ENCODE data around the gene FMN1. TPM values are rescaled to one million over a fixed set of nuclear protein-coding genes. Genes with fewer than 3 reads are reported as not detected.

The FMN1 gene, protein sequence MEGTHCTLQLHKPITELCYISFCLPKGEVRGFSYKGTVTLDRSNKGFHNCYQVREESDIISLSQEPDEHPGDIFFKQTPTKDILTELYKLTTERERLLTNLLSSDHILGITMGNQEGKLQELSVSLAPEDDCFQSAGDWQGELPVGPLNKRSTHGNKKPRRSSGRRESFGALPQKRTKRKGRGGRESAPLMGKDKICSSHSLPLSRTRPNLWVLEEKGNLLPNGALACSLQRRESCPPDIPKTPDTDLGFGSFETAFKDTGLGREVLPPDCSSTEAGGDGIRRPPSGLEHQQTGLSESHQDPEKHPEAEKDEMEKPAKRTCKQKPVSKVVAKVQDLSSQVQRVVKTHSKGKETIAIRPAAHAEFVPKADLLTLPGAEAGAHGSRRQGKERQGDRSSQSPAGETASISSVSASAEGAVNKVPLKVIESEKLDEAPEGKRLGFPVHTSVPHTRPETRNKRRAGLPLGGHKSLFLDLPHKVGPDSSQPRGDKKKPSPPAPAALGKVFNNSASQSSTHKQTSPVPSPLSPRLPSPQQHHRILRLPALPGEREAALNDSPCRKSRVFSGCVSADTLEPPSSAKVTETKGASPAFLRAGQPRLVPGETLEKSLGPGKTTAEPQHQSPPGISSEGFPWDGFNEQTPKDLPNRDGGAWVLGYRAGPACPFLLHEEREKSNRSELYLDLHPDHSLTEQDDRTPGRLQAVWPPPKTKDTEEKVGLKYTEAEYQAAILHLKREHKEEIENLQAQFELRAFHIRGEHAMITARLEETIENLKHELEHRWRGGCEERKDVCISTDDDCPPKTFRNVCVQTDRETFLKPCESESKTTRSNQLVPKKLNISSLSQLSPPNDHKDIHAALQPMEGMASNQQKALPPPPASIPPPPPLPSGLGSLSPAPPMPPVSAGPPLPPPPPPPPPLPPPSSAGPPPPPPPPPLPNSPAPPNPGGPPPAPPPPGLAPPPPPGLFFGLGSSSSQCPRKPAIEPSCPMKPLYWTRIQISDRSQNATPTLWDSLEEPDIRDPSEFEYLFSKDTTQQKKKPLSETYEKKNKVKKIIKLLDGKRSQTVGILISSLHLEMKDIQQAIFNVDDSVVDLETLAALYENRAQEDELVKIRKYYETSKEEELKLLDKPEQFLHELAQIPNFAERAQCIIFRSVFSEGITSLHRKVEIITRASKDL (N-terminal part only)
- 0.07 and 0.09 TPM in 2 replicates for total RNA-seq

DNA sequence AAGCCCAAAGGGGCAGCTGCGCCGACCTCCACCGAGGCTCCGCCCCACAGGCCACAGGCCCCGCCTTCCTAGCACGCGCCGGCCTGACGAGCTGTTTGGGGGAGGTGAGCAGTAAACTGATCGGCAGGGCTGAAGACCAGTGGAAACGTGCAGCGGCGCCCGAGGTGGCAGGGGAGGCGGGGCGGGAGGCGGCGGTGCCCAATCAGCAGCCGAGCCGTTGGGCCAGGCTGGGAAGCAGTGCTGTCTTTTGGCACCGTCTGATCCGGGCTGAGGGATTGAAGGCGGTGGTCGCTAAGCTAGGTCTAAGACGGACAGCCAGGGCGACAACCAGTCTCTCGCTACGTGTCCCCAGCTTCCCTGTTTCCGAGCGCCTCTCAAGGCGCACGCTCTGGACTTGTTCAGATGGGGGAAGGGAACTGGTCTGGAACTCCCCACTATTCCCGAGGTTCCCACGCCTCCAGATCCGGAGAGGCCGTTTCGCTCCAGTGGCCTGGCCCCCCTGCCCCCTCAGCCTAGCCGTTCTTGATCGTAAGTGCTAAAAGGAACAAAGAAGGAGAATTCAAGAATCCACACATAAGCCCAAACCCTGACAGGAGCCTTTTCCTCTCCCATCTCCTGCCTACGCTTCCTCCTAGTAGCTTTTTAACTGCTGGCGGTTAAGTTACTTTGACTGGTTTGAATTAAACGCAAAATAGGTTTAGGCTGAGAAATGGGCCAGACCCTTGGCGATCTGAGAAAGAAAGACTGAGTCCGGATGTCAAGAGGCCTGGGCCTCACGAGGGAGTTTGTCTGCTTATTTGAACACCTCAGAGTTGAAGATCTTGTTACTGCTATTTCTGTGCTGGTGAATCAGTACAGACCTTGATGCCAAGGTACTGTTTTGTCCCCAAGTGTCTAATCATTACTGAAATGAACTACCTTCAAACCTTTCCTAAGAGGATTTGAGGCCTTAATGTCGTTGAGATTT lies at the start of gene FMN1:
Gene FMN1, minus strand, starts transcription at position 11 of the 967 bp plus-strand sequence. CDS start 39,800 bp downstream, outside the sequence.
- intact Hi-C loops (cut with micrococcal nuclease), result loop anchor here (5.0 to 10.0 kb wide), 2 partner anchors 32 to 90 kb away; no protein-coding TSS in a partner anchor

DNA sequence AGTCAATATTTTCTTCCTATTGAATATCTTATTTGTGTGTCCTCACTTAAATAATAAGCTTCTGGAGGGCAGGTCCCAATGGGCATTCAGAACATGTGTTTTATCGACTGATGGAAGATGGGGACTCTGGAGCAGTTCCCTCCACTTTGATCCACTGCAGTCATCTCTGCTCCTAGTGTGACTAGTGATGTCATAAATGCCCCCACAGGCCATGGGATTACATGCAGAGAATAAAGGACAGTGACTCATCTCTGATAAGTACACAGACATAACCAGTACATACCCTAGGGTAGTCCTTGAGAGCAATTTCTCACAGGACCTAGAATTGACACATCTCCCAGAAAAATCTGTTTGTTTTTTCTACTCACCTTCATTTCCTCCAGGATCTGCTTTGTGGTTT lies 49.4 kb upstream of the FMN1 start:
- intact Hi-C loops (cut with micrococcal nuclease), result no loop called here

DNA sequence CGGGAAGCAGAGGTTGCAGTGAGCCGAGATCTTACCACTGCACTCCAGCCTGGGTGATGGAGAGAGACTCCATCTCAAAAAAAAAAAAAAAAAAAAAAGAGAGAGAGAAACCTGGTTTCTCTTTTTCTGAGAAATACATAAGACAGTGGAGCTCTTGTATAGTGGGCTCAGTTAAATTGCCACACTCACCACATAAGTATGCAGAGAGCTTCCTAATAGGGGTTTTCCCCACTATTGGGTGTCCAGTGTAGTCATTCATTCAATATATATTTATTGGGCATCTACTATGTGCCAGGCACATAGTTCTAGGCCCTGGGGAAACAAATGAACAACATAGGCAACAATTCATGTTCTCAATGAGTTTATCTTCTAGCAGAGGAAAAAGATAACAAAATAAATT lies 48.9 kb upstream of the FMN1 start:
- intact Hi-C loops (cut with micrococcal nuclease), result no loop called here

DNA sequence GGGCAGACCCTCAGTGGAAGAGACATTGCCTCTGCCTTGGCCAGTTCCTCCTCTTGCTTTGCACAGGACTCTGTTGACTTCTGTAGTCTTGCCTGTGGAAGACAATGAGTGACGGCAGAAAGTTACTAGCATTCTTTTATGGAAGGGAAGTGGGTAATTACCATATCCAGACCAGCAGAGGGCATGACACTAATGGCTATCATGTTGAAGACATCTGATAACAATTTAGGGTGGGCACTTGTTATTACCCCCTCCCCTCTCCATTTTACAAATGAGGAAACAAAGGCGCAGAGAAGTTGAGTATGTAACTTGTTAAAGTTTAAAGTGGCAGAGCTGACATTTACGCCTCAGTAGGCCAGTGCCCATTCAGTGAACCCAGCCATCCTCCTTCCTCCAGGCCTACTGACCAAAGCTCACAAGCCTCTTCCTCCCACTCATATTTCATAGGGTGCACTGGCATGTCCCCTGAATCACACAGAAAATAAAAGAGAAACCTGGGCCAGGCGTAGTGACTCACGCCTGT lies 48.2 kb upstream of the FMN1 start:
- intact Hi-C loops (cut with micrococcal nuclease), result no loop called here

DNA sequence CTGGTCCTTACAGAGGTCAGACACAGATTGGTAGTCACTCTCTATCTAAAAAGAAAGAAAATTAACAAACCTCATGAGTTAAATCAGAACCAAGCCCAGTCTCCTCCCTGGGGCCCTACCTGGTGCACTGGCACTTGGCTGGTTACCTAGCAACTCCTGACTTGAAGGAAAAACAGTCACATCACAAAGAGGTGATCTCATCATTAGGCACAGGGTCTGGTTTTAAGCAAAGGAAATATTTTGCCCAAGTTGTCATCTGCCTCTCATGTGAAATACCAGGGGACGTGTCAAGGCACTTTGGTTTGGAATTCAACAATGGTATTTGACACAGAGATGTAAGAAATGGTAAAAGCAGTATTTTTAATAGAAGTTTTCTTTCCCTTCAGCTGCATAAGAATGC lies 47.7 kb upstream of the FMN1 start:
- intact Hi-C loops (cut with micrococcal nuclease), result no loop called here

DNA sequence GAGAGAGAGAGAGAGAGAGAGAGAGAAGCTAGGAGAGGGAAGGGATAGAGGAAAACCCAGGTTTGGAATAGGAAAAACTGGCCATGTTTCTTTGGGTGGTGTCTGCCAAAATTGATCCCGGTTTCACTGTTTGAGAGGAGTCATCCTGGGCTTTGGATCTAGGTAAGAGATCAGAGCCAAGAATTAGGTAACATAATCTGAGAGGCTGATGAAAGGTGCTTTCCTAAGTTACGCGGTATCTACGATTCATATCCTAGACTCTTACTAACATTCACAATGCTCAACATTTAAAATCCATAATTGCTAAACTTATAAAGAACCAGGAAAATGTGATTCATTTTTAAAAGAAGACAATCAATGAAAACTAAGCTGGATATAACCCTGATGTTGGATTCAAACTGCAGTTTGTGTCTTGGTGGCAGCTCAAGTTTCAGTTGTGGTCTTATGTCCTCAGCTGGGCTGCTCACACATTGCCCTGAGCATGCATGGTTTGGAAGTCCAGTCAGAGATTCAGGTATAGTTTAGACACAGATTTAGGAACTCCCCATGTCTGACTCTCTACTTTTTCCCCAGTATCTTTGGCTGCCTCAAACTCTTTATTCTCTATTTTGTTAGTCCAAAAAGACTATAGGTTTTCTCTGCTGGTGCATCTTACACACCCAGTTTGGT lies 42.5 kb upstream of the FMN1 start:
- intact Hi-C loops (cut with micrococcal nuclease), result no loop called here

DNA sequence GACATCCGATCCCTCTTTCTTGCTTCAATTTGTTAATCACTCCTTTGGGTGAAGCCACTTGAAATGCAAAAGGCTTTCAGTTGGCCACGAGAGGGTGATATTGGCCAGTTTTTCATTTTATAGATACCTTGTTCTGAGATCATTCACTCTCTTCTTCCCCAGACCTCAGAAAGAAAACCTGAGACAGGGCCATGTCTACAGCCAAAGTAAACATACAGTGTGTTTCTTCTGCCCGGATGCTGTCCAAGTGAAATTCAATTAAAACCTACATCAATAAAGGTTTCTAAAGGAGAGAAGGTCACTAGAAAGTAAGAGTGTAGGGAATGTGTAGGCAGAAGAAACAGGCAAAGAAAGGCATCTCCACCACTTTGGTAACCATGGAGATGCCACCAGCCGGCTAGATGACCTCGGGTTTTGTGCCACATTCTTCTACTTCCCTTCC lies 39.5 kb upstream of the FMN1 start:
- intact Hi-C loops (cut with micrococcal nuclease), result loop anchor here (5.0 kb wide), 1 partner anchor 147 kb away; no protein-coding TSS in a partner anchor

DNA sequence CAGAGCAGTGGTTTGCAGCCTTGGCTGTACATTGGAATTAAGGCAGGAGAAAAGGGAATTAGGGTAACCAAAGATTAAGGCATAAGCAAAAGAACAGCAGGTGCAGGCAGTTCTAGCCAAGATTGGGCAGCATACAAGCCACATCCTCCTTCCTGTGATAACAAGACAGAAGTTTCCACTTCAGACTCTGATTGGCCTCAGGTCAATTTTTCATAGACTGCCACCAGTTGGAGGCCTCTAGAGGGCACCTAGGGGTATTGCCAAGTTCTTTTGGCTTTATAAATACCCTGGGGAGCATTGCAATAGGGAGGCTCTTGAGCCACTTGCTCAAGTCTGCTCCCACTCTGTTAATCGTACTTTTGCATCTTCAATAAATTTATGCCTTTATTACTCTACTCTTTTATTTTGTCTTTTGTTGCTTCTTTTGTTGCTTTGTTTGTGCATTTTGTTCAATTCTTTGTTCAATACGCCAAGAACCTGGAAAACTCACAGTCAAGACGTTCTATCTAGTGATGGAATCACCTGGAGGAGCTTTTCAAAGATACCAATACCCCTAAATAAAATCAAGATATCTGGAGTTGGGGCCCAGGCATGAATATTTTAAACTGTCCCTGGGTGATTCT lies 32.2 kb upstream of the FMN1 start:
- intact Hi-C loops (cut with micrococcal nuclease), result loop anchor here (5.0 kb wide), 1 partner anchor 34 kb away; the partner anchor contains the start of gene FMN1

DNA sequence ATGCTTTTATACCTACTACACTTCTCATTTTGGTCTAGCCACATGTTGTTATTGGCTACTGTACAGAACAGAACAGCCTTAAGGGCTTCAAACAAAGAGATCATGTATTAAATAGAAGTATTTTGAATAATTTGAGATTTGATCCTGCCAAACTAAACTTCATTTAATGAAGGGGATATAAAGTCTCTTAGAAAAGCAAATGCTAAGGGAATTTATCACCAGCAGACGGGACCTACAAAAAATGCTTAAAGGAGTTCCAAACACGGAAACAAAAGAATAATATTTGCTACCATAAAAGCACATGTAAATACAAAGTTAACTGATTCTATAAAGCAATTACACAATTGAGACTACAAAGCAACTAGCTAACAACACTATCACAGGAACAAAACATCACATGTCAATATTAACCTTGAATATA lies 23.6 kb upstream of the FMN1 start:
- intact Hi-C loops (cut with micrococcal nuclease), result no loop called here

DNA sequence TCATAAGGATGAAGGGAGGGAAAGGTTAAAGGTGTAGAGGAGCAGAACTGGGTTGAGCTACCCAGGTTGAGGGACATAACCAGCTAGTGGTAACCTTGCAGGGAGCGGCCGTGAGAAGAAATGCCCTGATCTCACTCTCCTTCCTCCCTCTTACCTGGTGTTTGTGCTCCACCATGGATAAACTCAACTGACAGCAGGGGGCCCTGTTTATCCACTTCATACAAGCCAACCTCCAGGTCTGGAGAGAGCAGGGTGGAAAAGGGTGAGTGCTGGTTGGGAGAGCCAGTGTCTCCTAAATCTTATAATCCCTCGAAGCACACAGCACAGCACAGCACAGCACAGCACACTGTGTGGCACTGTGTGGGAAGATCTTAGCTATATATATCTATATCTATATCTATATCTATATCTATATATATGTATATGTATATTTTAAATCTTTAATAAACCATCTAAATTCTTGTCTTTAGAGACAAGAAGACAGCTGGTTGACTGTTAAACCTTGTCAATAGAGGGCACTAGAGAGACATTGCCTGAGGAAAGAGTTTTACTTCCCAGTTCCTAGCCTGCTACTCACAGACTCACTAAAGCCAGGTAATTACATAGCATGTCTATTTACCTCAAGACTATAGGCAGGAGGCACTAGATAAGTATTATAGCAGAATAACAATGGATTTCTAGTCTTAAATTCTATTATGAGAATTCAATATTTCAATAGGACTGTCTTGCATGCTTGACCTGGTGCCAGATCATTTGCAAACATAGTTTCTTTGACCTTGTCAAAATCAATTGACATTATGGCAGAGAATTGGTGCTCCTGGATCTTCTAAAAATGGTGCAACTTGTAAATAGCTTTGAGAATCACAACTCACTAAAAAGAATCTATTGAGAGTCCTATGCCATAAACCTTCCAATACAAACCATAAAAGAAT lies 21.7 kb upstream of the FMN1 start:
- intact Hi-C loops (cut with micrococcal nuclease), result no loop called here

DNA sequence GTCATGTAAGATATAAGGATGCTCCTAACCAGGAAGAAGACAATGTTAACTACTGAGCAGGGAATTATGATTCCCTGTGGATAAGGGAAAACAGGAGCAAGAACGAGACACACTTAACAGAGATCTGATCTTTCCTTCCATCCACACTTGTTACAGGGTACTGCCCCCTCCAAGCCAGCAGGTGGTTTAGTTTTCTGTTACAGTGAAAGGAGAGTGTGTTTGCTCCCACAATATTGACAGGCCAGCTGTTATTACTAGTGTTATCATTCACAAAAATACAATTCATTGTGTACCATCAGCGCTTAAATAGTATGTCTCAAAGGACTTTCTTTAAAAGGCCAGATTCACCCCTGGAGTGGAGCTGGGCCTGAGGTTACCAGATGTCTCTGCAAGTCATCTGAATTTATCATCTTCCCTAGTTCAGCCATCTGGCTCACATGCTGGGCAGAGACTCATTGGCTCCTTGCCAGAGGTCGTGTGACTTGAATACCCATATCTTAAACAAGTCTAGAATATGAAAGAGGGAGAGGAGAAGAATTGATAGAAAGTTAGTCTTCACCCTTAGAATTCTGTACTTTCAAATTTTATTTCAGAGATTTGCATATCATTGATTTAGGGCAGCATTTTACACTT lies 16.8 kb upstream of the FMN1 start:
- intact Hi-C loops (cut with micrococcal nuclease), result no loop called here

DNA sequence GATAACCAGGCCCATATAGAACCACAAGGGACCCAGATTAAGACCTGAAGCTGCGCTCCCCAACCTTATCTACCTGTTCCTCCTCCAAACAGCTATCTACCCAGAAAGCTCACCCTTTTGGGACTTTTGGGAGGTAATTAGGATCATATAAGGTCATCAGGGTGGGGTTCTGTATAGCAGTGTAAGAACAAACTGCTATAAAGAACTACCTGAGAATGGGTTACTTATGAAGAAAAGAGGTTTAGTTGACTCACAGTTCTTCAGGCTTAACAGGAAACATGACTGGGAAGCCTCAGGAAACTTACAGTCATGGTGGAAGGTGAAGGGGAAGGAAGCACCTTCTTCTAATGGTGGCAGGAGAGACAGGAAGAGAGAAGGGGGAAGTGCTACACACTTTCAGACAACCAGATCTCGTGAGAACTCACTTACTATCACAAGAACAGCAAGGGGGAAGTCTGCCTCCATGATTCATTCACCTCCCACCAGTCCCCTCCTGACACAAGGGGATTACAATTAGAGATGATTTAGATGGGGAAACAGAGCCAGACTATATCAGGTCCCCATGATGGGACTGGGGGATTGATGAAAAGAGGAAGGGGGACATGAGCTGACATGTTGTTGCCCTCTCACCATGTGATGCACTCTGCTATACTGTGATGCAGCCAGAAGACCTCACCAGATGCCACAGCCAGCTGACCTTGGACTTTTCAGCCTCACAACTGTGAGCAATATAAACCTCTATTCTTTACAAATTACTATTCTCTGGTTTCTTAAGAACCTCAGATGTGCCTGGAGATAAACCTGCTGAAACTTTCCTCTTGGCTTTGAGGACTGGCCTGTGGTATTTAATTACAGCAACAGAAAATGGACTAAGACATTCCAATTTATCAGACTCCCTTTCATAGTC lies 15.3 kb upstream of the FMN1 start:
- intact Hi-C loops (cut with micrococcal nuclease), result no loop called here

DNA sequence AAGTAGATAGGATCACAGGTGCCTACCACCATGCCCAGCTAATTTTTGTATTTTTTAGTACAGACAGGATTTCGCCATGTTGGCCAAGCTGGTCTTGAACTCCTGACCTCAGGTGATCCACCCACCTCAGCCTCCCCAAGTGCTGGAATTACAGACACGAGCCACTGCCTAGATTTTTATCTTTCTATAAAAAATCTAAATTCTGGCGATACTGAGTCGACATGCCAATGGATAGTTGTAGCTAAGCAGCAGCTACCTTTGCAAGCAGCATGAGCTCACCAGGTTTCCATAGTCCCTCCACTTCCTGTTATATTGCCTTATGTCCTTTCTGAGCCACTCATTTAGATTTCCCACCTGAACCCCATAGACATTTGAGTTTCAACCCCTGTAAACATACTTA lies 13.1 kb upstream of the FMN1 start:
- intact Hi-C loops (cut with micrococcal nuclease), result no loop called here

DNA sequence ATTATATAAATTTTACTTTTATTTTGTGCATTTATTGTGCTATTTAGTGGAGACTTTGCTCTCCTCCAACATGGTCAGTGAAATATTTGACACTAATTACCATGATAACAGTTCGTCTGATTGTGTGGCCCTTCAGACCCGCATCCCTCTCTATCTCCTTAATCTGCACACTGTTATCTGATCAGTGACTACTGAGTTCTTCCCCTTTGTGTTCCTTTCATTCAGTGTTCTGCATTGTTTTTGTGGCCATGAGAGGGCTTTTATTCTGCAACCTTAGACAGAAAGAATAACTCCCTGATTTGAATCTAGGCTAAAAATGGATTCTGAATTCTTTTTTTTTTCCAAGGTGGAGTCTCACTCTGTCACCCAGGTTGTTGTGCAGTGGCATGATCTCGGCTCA lies 11.9 kb upstream of the FMN1 start:
- intact Hi-C loops (cut with micrococcal nuclease), result no loop called here

DNA sequence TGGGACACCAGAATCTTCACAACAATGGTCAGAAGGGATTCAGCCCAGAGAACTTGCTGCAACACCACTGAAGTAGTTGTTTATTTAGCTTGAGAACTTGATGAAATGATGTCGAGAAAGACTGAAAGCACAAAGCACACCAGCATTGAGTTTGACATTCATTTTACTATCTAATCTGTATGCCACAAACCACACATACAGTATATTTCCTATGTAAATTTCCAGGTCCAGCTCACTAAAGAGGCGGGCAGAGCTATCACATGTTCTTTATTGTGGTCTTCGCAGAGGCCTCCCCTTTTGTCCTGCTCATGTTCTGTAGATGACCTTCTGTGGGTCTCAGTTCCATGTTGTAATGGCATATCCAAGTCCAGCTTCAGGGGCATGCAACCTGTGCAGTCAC lies 10.4 kb upstream of the FMN1 start:
- intact Hi-C loops (cut with micrococcal nuclease), result no loop called here

DNA sequence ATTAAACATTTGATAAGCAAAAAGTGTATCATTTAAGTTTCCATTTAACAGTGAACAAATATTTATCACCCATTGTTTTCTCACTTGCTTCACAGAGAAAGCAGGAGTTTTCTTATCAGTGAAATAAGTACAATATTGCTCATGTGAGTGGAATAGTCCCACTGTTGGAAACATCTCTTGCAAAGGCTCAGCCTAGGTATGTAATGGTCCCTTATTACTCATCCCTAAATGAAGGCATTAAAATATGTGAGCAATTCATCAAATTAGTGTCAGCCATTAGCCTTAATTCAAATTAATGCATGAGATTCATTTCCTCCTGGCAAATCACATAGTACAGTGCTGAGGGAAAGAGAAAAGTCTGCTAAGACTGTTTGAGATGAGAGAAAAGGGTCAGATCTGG lies 9.6 kb upstream of the FMN1 start:
- intact Hi-C loops (cut with micrococcal nuclease), result no loop called here
